ENCODE results near the gene TEX22. TPM values are rescaled to one million over a fixed set of nuclear protein-coding genes. Genes with fewer than 3 reads are reported as not detected.
A peak's percentile ranks its signal among the peaks of the same experiment; 100 is the strongest.

Gene TEX22
- polyA plus RNA-seq, 3 donors, result 0.52 to 2.2 (median 0.57) TPM

- no peak for DNase-seq
- H3K9ac ChIP-seq (ENCODE audit: insufficient read depth, low read length, poor library complexity, severe bottlenecking), result no peak overlapping the region
- no peak overlapping the region for H3K27ac ChIP-seq (ENCODE audit: low read depth in 1 of 2, low read length in 2 of 2)
- H2AFZ ChIP-seq (ENCODE audit: insufficient read depth, low read depth, low read length, poor library complexity, severe bottlenecking), result no peak overlapping the region
- intact Hi-C loops (cut with micrococcal nuclease), result no loop called here
- TF ChIP-seq CTCF (IDR thresholded peaks at IDR 0.05), result no peak
- H3K27me3 Mint-ChIP-seq (ENCODE audit: low read depth in 3 of 3), result no peaks in the 10 kb centered on the region
- H3K27me3 ChIP-seq (ENCODE audit: control insufficient read depth in 2 of 2, insufficient read depth in 2 of 2, low read length in 2 of 2), result no peaks in the 10 kb centered on the region
- no peaks in the 10 kb centered on the region for H3K4me1 ChIP-seq (ENCODE audit: control insufficient read depth in 1 of 2, insufficient read depth in 2 of 2, low read length in 2 of 2)
- H3K4me2 ChIP-seq (replicated peaks; ENCODE audit: extremely low read depth, low read length, poor library complexity, severe bottlenecking), result no peak overlapping the region
- WGBS (ENCODE audit: insufficient coverage), result 94% methylated on average over 30 of the region's 31 CpGs
- peaks cover 51% of the 10 kb centered on the region for H3K79me2 ChIP-seq (ENCODE audit: insufficient read depth, low read length)
- H4K20me1 ChIP-seq (ENCODE audit: insufficient read depth, low read length), result peaks cover 62% of the 10 kb centered on the region
- peaks cover 12 to 32% of the 10 kb centered on the region in 2 donors for H3K36me3 ChIP-seq (replicated peaks in 1 of 2; ENCODE audit: control insufficient read depth in 1 of 2, insufficient read depth in 2 of 2, low read length in 2 of 2)
- no peaks in the 10 kb centered on the region for H3K9me3 ChIP-seq (replicated peaks in 1 of 2; ENCODE audit: control insufficient read depth in 1 of 2, insufficient read depth in 1 of 2, low read length in 2 of 2)
- H3K27ac Mint-ChIP-seq, result no peak overlapping the region
- no peaks in the 10 kb centered on the region for H3K9me3 Mint-ChIP-seq
- peaks cover 7 to 45% of the 10 kb centered on the region in 2 donors for H3K36me3 Mint-ChIP-seq
- H3K4me3 Mint-ChIP-seq, result no peak overlapping the region
- H3K4me3 ChIP-seq (replicated peaks in 1 of 3; ENCODE audit: low read depth in 2 of 3, low read length in 3 of 3), result no peak overlapping the region
- H3K4me1 Mint-ChIP-seq, result peaks cover 7% of the 10 kb centered on the region
Measured at GRCh38 chr14:105436891-105437722, 38.8 kb downstream of the TEX22 start.

- H3K36me3 ChIP-seq (replicated peaks in 1 of 2; ENCODE audit: control insufficient read depth in 1 of 2, insufficient read depth in 2 of 2, low read length in 2 of 2), result peaks cover 16 to 40% of the 10 kb centered on the region in 2 donors
- no peak overlapping the region for H3K27ac ChIP-seq (ENCODE audit: low read depth in 1 of 2, low read length in 2 of 2)
- Mint-ChIP-seq H3K4me3 (no peak overlapping the region), H3K27me3 (ENCODE audit: low read depth in 3 of 3) (peaks cover 0 to under 1% (median 0%) of the 10 kb centered on the region in 3 donors), H3K27ac (peak overlapping the region in 1 of 7 donors; percentile 50), H3K9me3 (no peaks in the 10 kb centered on the region), H3K4me1 (peaks cover 7% of the 10 kb centered on the region), H3K36me3 (peaks cover 14 to 51% of the 10 kb centered on the region in 2 donors)
- H3K4me2 ChIP-seq (replicated peaks; ENCODE audit: extremely low read depth, low read length, poor library complexity, severe bottlenecking), result no peak overlapping the region
- intact Hi-C loops (cut with micrococcal nuclease), result no loop called here
- 91% methylated on average over 16 of the region's 18 CpGs for WGBS (ENCODE audit: insufficient coverage)
- peaks cover 59% of the 10 kb centered on the region for H4K20me1 ChIP-seq (ENCODE audit: insufficient read depth, low read length)
- no peak for DNase-seq
- H3K4me3 ChIP-seq (replicated peaks in 1 of 3; ENCODE audit: low read depth in 2 of 3, low read length in 3 of 3), result no peak overlapping the region
- H3K27me3 ChIP-seq (ENCODE audit: control insufficient read depth in 2 of 2, insufficient read depth in 2 of 2, low read length in 2 of 2), result no peaks in the 10 kb centered on the region
- peaks cover 47% of the 10 kb centered on the region for H3K79me2 ChIP-seq (ENCODE audit: insufficient read depth, low read length)
- H3K4me1 ChIP-seq (ENCODE audit: control insufficient read depth in 1 of 2, insufficient read depth in 2 of 2, low read length in 2 of 2), result no peaks in the 10 kb centered on the region
- H3K9me3 ChIP-seq (replicated peaks in 1 of 2; ENCODE audit: control insufficient read depth in 1 of 2, insufficient read depth in 1 of 2, low read length in 2 of 2), result no peaks in the 10 kb centered on the region
- H3K9ac ChIP-seq (ENCODE audit: insufficient read depth, low read length, poor library complexity, severe bottlenecking), result no peak overlapping the region
- no peak for TF ChIP-seq CTCF (IDR thresholded peaks at IDR 0.05)
- no peak overlapping the region for H2AFZ ChIP-seq (ENCODE audit: insufficient read depth, low read depth, low read length, poor library complexity, severe bottlenecking)
Measured at GRCh38 chr14:105437723-105438500, 39.6 kb downstream of the TEX22 start.
